ENCODE measurements around the gene SORL1. TPM values are rescaled to one million over a fixed set of nuclear protein-coding genes. Genes with fewer than 3 reads are reported as not detected.

SORL1 gene
- total and polyA plus RNA-seq, 7 donors = 3.2 to 19.8 (median 12.2) TPM

- intact Hi-C loops (cut with DNase I) = loop anchor here (2.0 to 5.0 kb wide), 3 partner anchors 138 to 512 kb away; partner anchors contain the start of genes SORL1 and SORL1-AS1
- Histone ChIP-seq H3K27ac (no peak overlapping the region), H3K4me3 (no peak overlapping the region), H3K27me3 (no peaks in the 10 kb centered on the region), H3K36me3 (peaks cover 0 to 23% (median 4%) of the 10 kb centered on the region in 4 donors), H3K9me3 (no peaks in the 10 kb centered on the region), H3K4me1 (peaks cover 0 to 19% (median 10%) of the 10 kb centered on the region in 4 donors)
- WGBS, 2 donors = 58 to 87% methylated on average over 5 of the region's 5 CpGs
- no peak for DNase-seq
- TF ChIP-seq POLR2A (IDR thresholded peaks at IDR 0.05) (no peak), POLR2AphosphoS5 (IDR thresholded peaks at IDR 0.05) (no peak), EP300 (IDR thresholded peaks at IDR 0.05) (no peak)
- TF ChIP-seq, protein P1, sequence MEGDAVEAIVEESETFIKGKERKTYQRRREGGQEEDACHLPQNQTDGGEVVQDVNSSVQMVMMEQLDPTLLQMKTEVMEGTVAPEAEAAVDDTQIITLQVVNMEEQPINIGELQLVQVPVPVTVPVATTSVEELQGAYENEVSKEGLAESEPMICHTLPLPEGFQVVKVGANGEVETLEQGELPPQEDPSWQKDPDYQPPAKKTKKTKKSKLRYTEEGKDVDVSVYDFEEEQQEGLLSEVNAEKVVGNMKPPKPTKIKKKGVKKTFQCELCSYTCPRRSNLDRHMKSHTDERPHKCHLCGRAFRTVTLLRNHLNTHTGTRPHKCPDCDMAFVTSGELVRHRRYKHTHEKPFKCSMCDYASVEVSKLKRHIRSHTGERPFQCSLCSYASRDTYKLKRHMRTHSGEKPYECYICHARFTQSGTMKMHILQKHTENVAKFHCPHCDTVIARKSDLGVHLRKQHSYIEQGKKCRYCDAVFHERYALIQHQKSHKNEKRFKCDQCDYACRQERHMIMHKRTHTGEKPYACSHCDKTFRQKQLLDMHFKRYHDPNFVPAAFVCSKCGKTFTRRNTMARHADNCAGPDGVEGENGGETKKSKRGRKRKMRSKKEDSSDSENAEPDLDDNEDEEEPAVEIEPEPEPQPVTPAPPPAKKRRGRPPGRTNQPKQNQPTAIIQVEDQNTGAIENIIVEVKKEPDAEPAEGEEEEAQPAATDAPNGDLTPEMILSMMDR (IDR thresholded peaks at IDR 0.05) = no peak
These were observed 137.9 kb downstream of the SORL1 start for GRCh38 chr11:121589946-121590537.

GRCh38 chr11:121590772-121591404 is 138.8 kb downstream of the SORL1 start:
- TF ChIP-seq POLR2AphosphoS5 (IDR thresholded peaks at IDR 0.05) = no peak
- TF ChIP-seq, protein P1 (IDR thresholded peaks at IDR 0.05) = no peak
- TF ChIP-seq EP300 (IDR thresholded peaks at IDR 0.05) = no peak
- TF ChIP-seq POLR2A (IDR thresholded peaks at IDR 0.05) = no peak
- peaks cover 0 to 19% (median 4%) of the 10 kb centered on the region in 4 donors for H3K36me3 ChIP-seq
- intact Hi-C loops (cut with DNase I) = loop anchor here (1.0 to 5.0 kb wide), 3 partner anchors 139 to 511 kb away; partner anchors contain the start of genes SORL1 and SORL1-AS1
- no peak overlapping the region for H3K4me3 ChIP-seq
- no peaks in the 10 kb centered on the region for H3K27me3 ChIP-seq
- no peaks in the 10 kb centered on the region for H3K9me3 ChIP-seq
- WGBS, 2 donors = 84 to 91% methylated on average over 12 of the region's 12 CpGs
- H3K4me1 ChIP-seq = peaks cover 0 to 26% (median 16%) of the 10 kb centered on the region in 4 donors
- H3K27ac ChIP-seq = peak overlapping the region in 1 of 4 donors; percentile 83
- DNase-seq = no peak

- peak overlapping the region; percentile 1 to 83 (median 76) for H3K27ac ChIP-seq
- intact Hi-C loops (cut with DNase I) = loop anchor here (1.0 to 5.0 kb wide), 3 partner anchors 139 to 511 kb away; partner anchors contain the start of genes SORL1 and SORL1-AS1
- peaks cover 0 to 15% (median 4%) of the 10 kb centered on the region in 4 donors for H3K36me3 ChIP-seq
- H3K4me1 ChIP-seq = peaks cover 0 to 32% (median 22%) of the 10 kb centered on the region in 4 donors
- no peak for TF ChIP-seq EP300 (IDR thresholded peaks at IDR 0.05)
- TF ChIP-seq, protein P1 (IDR thresholded peaks at IDR 0.05) = peak; percentile 64 to 90 (median 80)
- no peak for TF ChIP-seq POLR2AphosphoS5 (IDR thresholded peaks at IDR 0.05)
- WGBS, 2 donors = 9 to 17% methylated on average over 3 of the region's 3 CpGs
- H3K4me3 ChIP-seq = no peak overlapping the region
- no peaks in the 10 kb centered on the region for H3K27me3 ChIP-seq
- DNase-seq = peak; percentile 74
- H3K9me3 ChIP-seq = no peaks in the 10 kb centered on the region
These were observed 139.4 kb downstream of the SORL1 start for GRCh38 chr11:121591405-121592033.

DNA sequence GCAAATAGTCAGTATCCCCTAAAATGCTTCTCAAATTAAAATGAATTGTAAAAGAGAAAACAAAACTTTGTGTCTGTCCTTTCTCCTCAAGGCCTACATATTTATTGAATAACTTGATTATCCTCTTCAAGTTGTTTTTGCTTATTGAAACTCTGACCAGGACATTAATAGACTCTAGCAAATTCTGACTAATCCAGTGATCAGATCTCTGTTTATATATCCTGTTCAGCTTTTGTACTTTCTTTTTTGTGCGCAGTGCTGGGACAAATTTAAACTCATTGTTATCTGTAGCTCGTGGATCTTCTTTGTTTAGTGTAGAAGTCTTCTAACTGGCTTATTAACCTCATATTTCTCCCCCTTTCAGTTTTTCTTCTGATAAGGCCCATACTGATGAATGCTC is 140.6 kb downstream of the SORL1 start:
- H3K27ac ChIP-seq = peak overlapping the region; percentile 71 to 83 (median 78)
- H3K9me3 ChIP-seq = no peaks in the 10 kb centered on the region
- H3K36me3 ChIP-seq = peaks cover 0 to 15% (median 4%) of the 10 kb centered on the region in 4 donors
- intact Hi-C loops (cut with DNase I) = loop anchor here (5.0 kb wide), 2 partner anchors 140 to 510 kb away; partner anchors contain the start of genes SORL1 and SORL1-AS1
- DNase-seq = no peak
- no peaks in the 10 kb centered on the region for H3K27me3 ChIP-seq
- peaks cover 0 to 36% (median 26%) of the 10 kb centered on the region in 4 donors for H3K4me1 ChIP-seq
- TF ChIP-seq EP300 (IDR thresholded peaks at IDR 0.05) (peak in 1 of 4 donors; percentile 12), POLR2AphosphoS5 (IDR thresholded peaks at IDR 0.05) (peak in 1 of 4 donors; percentile 8)
- TF ChIP-seq, protein P1 (IDR thresholded peaks at IDR 0.05) = no peak
- WGBS, 2 donors = 81 to 82% methylated on average over 2 of the region's 2 CpGs
- H3K4me3 ChIP-seq = no peak overlapping the region
